Stomach (tissue), 4 donors: ENCODE data around the gene MUC16.

Experiments
- POLR2A ChIP-seq, 4 donors: fragments of 450-650 bp; IDR thresholded peaks; one replicate each; pipeline ENCODE4 v1.6.1; 2016; ENCODE audit warnings: antibody characterized with exemption in 4 of 4, control low read depth in 2 of 4, mild to moderate bottlenecking in 1 of 4, moderate library complexity in 1 of 4
- TF ChIP-seq, protein P1 (sequence below), 7 experiments: fragments of 450-650 bp in 4 of 7; fragments of 200-600 bp in 3 of 7; sonication (generic) in 3 of 7; IDR thresholded peaks; one replicate each; pipeline ENCODE4 v1.5.1; 2016 to 2019; ENCODE audit warnings: antibody characterized with exemption in 7 of 7, control low read depth in 2 of 7, mild to moderate bottlenecking in 1 of 7

GRCh38 chr19:9000933-9001332 lies 9.3 kb downstream of the MUC16 start:
- TF ChIP-seq, protein P1, sequence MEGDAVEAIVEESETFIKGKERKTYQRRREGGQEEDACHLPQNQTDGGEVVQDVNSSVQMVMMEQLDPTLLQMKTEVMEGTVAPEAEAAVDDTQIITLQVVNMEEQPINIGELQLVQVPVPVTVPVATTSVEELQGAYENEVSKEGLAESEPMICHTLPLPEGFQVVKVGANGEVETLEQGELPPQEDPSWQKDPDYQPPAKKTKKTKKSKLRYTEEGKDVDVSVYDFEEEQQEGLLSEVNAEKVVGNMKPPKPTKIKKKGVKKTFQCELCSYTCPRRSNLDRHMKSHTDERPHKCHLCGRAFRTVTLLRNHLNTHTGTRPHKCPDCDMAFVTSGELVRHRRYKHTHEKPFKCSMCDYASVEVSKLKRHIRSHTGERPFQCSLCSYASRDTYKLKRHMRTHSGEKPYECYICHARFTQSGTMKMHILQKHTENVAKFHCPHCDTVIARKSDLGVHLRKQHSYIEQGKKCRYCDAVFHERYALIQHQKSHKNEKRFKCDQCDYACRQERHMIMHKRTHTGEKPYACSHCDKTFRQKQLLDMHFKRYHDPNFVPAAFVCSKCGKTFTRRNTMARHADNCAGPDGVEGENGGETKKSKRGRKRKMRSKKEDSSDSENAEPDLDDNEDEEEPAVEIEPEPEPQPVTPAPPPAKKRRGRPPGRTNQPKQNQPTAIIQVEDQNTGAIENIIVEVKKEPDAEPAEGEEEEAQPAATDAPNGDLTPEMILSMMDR (IDR thresholded peaks at IDR 0.05), result no peak
- no peak for TF ChIP-seq POLR2A (IDR thresholded peaks at IDR 0.05)
